Activated T-cell treated with anti-CD3 and anti-CD28 coated beads, Interleukin-2, amount 50 U/mL, for 4 hours (primary cell): ENCODE measurements around the gene MRPS5. TPM values are rescaled to one million over a fixed set of nuclear protein-coding genes. Genes with fewer than 3 reads are reported as not detected.
A peak's percentile ranks its signal among the peaks of the same experiment; 100 is the strongest.
"Not testable (repeated sequence)": the region's sequence is repeated elsewhere in the genome, so short reads cannot be mapped to it uniquely, and the experiment has no call there.

Source experiments
- ATAC-seq, 2 donors: fragments of 200-7000 bp; cut with Tn5 transposase; one replicate each; pipeline ENCODE4 v1.10.0; 2021
- DNase-seq: peaks from one replicate; pipeline ENCODE4 v3.0.0-alpha.2; 2020
- H3K27me3 Mint-ChIP-seq: one replicate; pipeline ENCODE4 v1.8.0; 2021; ENCODE audit warnings: low read depth, mixed read lengths
- H3K36me3 Mint-ChIP-seq: one replicate; pipeline ENCODE4 v1.8.0; 2022; ENCODE audit warnings: mixed read lengths; ENCODE audit not compliant: insufficient read depth
- H3K4me1 Mint-ChIP-seq: one replicate; pipeline ENCODE4 v1.8.0; 2021; ENCODE audit warnings: low read depth, mixed read lengths
- H3K4me3 Mint-ChIP-seq: one replicate; pipeline ENCODE4 v1.8.0; 2021; ENCODE audit warnings: mild to moderate bottlenecking, moderate library complexity, mixed read lengths
- H3K9me3 Mint-ChIP-seq: one replicate; pipeline ENCODE4 v1.8.0; 2021; ENCODE audit warnings: mixed read lengths
- total RNA-seq, 3 donors: library from RNA; stranded (reverse); gene quantifications; one replicate each; pipeline ENCODE4 v1.2.1, GENCODE V29; 2021

The MRPS5 gene
- total RNA-seq, 3 donors from 2014 or later, result 67.4 to 71.8 (median 70.2) TPM

DNA sequence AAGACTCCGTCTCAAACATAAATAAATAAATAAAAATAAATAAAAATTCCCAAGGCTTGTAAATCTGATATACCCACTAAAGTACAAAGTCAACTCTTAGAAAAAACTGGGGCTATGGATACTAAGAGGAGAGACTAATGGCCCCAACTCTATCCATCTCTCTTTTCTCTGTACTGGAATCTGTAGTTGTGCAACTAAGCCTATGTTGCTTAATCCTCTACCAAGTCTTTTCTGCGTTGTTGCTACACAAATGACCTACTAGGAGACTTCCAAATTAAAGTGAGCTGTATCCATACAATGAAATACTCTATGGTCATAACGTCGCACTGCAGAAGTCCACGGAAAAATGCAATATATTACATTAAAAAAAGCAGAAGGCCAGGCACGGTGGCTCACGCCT lies 8.1 kb downstream of the MRPS5 start:
- ATAC-seq, result no peak
- H3K4me3 Mint-ChIP-seq, result no peak overlapping the region
- no peaks in the 10 kb centered on the region for H3K9me3 Mint-ChIP-seq
- peaks cover 25% of the 10 kb centered on the region for H3K36me3 Mint-ChIP-seq
- no peaks in the 10 kb centered on the region for H3K27me3 Mint-ChIP-seq
- no peak for DNase-seq
- peaks cover 20% of the 10 kb centered on the region for H3K4me1 Mint-ChIP-seq

DNA sequence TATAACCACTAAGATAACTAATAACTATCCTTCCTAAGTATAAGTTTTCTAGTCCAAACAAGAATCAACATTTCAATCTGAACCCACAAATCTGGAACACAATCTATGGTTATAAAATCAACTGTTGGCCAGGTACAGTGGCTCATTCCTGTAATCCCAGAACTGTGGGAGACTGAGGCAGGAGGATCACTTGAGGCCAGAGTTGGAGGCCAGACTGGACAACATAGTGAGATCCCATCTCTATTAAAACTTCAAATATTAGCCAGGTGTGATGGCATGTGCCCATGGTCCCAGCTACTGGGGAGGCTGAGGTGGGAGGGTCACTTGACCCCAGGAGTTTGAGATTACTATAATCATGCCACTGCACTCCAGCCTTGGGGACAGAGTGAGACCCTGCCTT lies 11.2 kb downstream of the MRPS5 start:
- DNase-seq, result no peak
- Mint-ChIP-seq H3K36me3 (peaks cover 40% of the 10 kb centered on the region), H3K27me3 (no peaks in the 10 kb centered on the region), H3K4me3 (no peak overlapping the region), H3K4me1 (peaks cover 8% of the 10 kb centered on the region), H3K9me3 (no peaks in the 10 kb centered on the region)
- no peak for ATAC-seq

DNA sequence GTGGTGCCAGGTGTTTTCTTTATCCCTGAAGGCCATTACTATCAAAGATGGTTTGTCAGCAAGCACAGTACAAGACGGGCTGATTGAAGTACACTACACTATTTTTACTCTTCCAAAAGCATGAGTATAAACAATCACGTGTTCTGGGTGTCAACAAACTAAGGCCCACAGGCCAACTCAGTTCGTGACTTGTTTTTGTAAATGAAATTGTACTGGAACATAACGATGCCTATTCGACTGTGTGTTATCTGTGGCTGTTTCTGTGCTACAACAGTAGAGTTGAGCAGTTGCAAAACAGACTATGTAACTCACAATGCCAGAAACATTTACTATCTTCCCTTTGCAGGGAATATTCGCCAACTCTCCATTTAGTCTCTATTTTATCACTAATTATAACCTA lies 12.3 kb downstream of the MRPS5 start:
- no peaks in the 10 kb centered on the region for H3K27me3 Mint-ChIP-seq
- no peak overlapping the region for H3K4me3 Mint-ChIP-seq
- H3K4me1 Mint-ChIP-seq, result no peaks in the 10 kb centered on the region
- no peak for ATAC-seq
- no peaks in the 10 kb centered on the region for H3K9me3 Mint-ChIP-seq
- H3K36me3 Mint-ChIP-seq, result peaks cover 40% of the 10 kb centered on the region
- no peak for DNase-seq

- H3K9me3 Mint-ChIP-seq, result no peaks in the 10 kb centered on the region
- H3K36me3 Mint-ChIP-seq, result peaks cover 49% of the 10 kb centered on the region
- ATAC-seq (no peak), DNase-seq (no peak)
- no peaks in the 10 kb centered on the region for H3K27me3 Mint-ChIP-seq
- no peaks in the 10 kb centered on the region for H3K4me1 Mint-ChIP-seq
- H3K4me3 Mint-ChIP-seq, result no peak overlapping the region
Measured at GRCh38 chr2:95106081-95106480, 15.5 kb downstream of the MRPS5 start.

- ATAC-seq (no peak), DNase-seq (no peak)
- peaks cover 50% of the 10 kb centered on the region for H3K36me3 Mint-ChIP-seq
- no peaks in the 10 kb centered on the region for H3K27me3 Mint-ChIP-seq
- no peaks in the 10 kb centered on the region for H3K4me1 Mint-ChIP-seq
- H3K4me3 Mint-ChIP-seq, result no peak overlapping the region
- no peaks in the 10 kb centered on the region for H3K9me3 Mint-ChIP-seq
Measured at GRCh38 chr2:95104606-95105005, 17.0 kb downstream of the MRPS5 start.

DNA sequence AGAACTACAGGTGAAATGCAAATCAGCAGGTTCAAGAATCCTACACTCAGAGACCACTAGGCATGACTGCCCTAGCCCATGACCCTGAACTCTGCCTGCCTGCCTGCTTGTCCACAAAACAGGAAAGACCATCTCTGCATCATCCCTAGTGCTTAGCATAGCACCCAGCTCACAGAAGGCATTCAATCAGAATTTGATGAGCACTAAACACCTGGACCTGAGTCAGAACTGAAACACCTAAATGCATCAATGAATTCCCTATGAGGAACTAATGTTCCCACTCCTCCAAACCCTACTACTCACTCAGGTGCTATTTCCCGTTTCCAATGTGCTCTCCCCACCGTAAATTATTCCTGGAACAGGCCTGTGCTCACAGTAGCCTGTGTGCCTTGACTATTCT lies 21.7 kb downstream of the MRPS5 start:
- DNase-seq, result no peak
- Mint-ChIP-seq H3K4me3 (no peak overlapping the region), H3K27me3 (no peaks in the 10 kb centered on the region), H3K36me3 (peaks cover 57% of the 10 kb centered on the region), H3K4me1 (peaks cover 18% of the 10 kb centered on the region), H3K9me3 (no peaks in the 10 kb centered on the region)
- ATAC-seq, result no peak

DNA sequence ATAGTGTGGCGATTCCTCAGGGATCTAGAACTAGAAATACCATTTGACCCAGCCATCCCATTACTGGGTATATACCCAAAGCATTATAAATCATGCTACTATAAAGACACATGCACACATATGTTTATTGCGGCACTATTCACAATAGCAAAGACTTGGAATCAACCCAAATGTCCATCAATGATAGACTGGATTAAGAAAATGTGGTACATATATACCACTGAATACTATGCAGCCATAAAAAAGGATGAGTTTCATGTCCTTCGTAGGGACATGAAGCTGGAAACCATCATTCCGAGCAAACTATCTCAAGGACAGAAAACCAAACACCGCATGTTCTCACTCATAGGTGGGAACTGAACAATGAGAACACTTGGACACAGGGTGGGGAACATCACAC lies 23.3 kb downstream of the MRPS5 start:
- ATAC-seq, H3K9me3 Mint-ChIP-seq, DNase-seq, H3K27me3 Mint-ChIP-seq, H3K4me3 Mint-ChIP-seq: not testable (repeated sequence)
- Mint-ChIP-seq H3K4me1 (peaks cover 20% of the 10 kb centered on the region), H3K36me3 (peaks cover 61% of the 10 kb centered on the region)

- H3K36me3 Mint-ChIP-seq, result peaks cover 47% of the 10 kb centered on the region
- H3K4me1 Mint-ChIP-seq, result peaks cover 19% of the 10 kb centered on the region
- H3K27me3 Mint-ChIP-seq, result no peaks in the 10 kb centered on the region
Measured at GRCh38 chr2:95091885-95092555, 29.6 kb downstream of the MRPS5 start.

DNA sequence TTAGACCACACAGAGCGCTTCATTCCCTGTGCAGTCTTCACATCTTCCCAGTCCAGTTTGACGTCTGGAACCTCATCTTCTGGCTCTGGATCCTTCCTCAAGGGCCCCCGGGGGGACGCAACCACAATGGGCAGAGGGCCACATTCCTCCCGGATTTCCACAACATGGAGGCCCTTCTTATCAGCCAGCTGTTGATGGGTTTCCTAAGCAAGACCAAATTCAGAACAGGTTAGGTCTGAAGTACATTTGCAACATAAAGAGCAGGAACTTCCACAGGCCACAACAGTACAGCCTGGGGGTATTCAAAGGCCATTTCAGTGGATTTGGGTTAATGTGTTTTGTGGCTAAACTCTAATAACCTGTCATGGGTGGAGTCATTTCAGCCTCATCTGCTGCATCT lies 34.2 kb downstream of the MRPS5 start:
- Mint-ChIP-seq H3K4me1 (no peaks in the 10 kb centered on the region), H3K9me3 (no peaks in the 10 kb centered on the region), H3K4me3 (no peak overlapping the region), H3K36me3 (peaks cover 30% of the 10 kb centered on the region), H3K27me3 (no peaks in the 10 kb centered on the region)
- no peak for DNase-seq
- ATAC-seq, result no peak

More at GRCh38 chr2:95091885-95092555, 29.6 kb downstream of the MRPS5 start:
- H3K9me3 Mint-ChIP-seq, result no peaks in the 10 kb centered on the region
- H3K4me3 Mint-ChIP-seq, result no peak overlapping the region
- DNase-seq (no peak), ATAC-seq (no peak)

DNA sequence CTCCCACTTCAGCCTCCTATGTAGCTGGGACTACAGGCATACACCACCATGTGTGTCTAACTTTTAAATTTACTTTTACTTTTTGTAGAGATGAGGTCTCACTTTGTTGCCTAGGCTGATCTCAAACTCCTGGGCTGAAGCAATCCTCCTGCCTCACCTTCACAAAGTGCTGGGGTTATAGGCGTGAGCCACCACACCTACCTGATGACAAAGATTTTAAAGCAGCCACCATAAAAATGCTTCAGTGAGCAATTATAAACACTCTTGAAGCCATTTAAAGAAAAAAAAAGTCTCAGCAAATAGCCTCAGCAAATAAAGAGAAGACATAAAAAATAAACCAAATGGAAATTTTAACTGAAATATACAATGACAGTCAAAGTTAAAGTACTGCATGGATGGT lies 35.6 kb downstream of the MRPS5 start:
- no peaks in the 10 kb centered on the region for H3K27me3 Mint-ChIP-seq
- no peaks in the 10 kb centered on the region for H3K4me1 Mint-ChIP-seq
- no peaks in the 10 kb centered on the region for H3K9me3 Mint-ChIP-seq
- ATAC-seq (no peak), DNase-seq (no peak)
- no peak overlapping the region for H3K4me3 Mint-ChIP-seq
- peaks cover 27% of the 10 kb centered on the region for H3K36me3 Mint-ChIP-seq

GRCh38 chr2:95082477-95082876 lies 39.1 kb downstream of the MRPS5 start:
- Mint-ChIP-seq H3K36me3 (peaks cover 16% of the 10 kb centered on the region), H3K4me3 (no peak overlapping the region), H3K4me1 (peaks cover 17% of the 10 kb centered on the region), H3K9me3 (no peaks in the 10 kb centered on the region), H3K27me3 (no peaks in the 10 kb centered on the region)
- ATAC-seq (no peak), DNase-seq (no peak)

- Mint-ChIP-seq H3K4me1 (peaks cover 46% of the 10 kb centered on the region), H3K27me3 (no peaks in the 10 kb centered on the region), H3K4me3 (no peak overlapping the region), H3K9me3 (no peaks in the 10 kb centered on the region), H3K36me3 (no peaks in the 10 kb centered on the region)
- ATAC-seq, result peak in 1 of 2 donors; percentile 23
- DNase-seq, result no peak
Measured at GRCh38 chr2:95079199-95079683, 42.4 kb downstream of the MRPS5 start.

DNA sequence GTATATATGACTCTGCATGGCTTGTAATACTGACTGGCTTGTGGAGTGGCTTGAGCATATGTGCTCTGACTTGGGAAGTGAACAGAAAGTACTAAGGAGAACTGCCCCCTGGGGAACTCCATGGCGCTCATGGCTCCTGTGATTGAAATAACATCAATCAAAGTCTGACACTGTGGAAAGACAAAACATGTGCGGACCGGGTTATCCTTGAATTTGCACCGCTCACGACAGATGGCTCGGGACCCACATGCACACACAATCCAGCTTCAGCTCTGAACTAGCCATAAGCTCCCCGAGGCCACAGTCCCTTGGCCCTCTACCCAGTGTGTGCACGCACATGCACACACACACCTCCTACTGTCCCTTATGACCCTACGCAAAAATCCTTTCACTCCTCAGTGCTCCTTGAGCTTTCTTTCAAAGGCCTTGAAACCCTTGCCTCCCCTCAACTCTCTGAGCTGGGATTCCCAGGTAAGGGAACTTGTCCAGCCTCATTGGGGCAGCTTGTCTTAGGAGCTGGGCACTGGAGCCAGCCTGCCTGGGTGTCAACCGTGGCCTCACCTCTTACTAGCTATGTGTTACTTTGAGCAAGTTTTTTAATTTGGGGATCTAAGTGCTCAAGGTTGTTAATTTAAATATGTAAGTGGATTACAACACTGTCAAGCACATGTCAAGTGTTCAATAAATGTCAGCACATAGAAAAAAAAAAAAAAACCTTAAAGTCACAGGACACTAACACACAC lies 43.6 kb downstream of the MRPS5 start:
- no peak for ATAC-seq
- Mint-ChIP-seq H3K4me1 (peaks cover 58% of the 10 kb centered on the region), H3K36me3 (no peaks in the 10 kb centered on the region), H3K9me3 (no peaks in the 10 kb centered on the region), H3K4me3 (no peak overlapping the region), H3K27me3 (no peaks in the 10 kb centered on the region)
- DNase-seq, result no peak

GRCh38 chr2:95077530-95077825 lies 44.1 kb downstream of the MRPS5 start:
- Mint-ChIP-seq H3K9me3 (no peaks in the 10 kb centered on the region), H3K36me3 (no peaks in the 10 kb centered on the region), H3K4me1 (peaks cover 62% of the 10 kb centered on the region), H3K4me3 (peak overlapping the region; percentile 59), H3K27me3 (no peaks in the 10 kb centered on the region)
- ATAC-seq (no peak), DNase-seq (no peak)
